SU-DHL-6 (cell line): ENCODE results near the gene FBXW11.

Experiments
- H2AFZ ChIP-seq: fragments of 200-600 bp; sonication (generic); 2 replicates; pipeline ENCODE4 v1.6.1; 2014; ENCODE audit warnings: low read depth, mild to moderate bottlenecking, moderate library complexity, mixed read lengths, antibody characterized with exemption, low read length; ENCODE audit not compliant: severe bottlenecking
- H3F3A ChIP-seq: fragments of 200-600 bp; shearing (Covaris generic); 2 replicates; pipeline ENCODE4 v1.6.0; 2016; ENCODE audit warnings: antibody characterized with exemption, mild to moderate bottlenecking; ENCODE audit not compliant: insufficient read depth
- H3K27ac ChIP-seq: fragments of 200-600 bp; sonication (generic); 2 replicates; pipeline ENCODE4 v1.5.1; 2016; ENCODE audit warnings: low read depth, mild to moderate bottlenecking, low read length, moderate library complexity, mixed read lengths
- H3K27me3 ChIP-seq: fragments of 200-600 bp; sonication (generic), shearing (Covaris generic); 2 replicates; pipeline ENCODE4 v1.6.0; 2014; ENCODE audit warnings: mild to moderate bottlenecking, low read length
- H3K36me3 ChIP-seq: fragments of 200-600 bp; sonication (generic); 2 replicates; pipeline ENCODE4 v1.6.1; 2014; ENCODE audit warnings: mild to moderate bottlenecking, low read length, mixed read lengths
- H3K4me2 ChIP-seq: fragments of 300-600, 200-600 bp; shearing (Covaris generic), sonication (generic); 2 replicates; pipeline ENCODE4 v1.6.0; 2014; ENCODE audit warnings: low read length, low read depth, mild to moderate bottlenecking; ENCODE audit not compliant: poor library complexity, severe bottlenecking
- H3K4me3 ChIP-seq: fragments of 200-600 bp; sonication (generic); 2 replicates; pipeline ENCODE4 v1.5.1; 2014; ENCODE audit warnings: antibody characterized with exemption, low read length, mild to moderate bottlenecking, mixed read lengths; ENCODE audit not compliant: insufficient read depth, poor library complexity, severe bottlenecking
- H3K79me2 ChIP-seq: fragments of 200-600 bp; sonication (generic); 2 replicates; pipeline ENCODE4 v1.6.1; 2014; ENCODE audit warnings: mild to moderate bottlenecking, low read length, moderate library complexity; ENCODE audit not compliant: insufficient read depth
- H3K9ac ChIP-seq: fragments of 200-600 bp; sonication (generic); 2 replicates; pipeline ENCODE4 v1.7.0; 2014; ENCODE audit warnings: mild to moderate bottlenecking, low read length
- H3K9me2 ChIP-seq: fragments of 200-600 bp; sonication (generic); replicated peaks from 2 replicates; pipeline ENCODE4 v1.6.1; 2014; ENCODE audit warnings: low read length; ENCODE audit not compliant: insufficient read depth
- H3K9me3 ChIP-seq: fragments of 200-600 bp; sonication (generic); 2 replicates; pipeline ENCODE4 v1.6.1; 2014; ENCODE audit warnings: low read length, mixed read lengths; ENCODE audit not compliant: insufficient read depth
- H4K20me1 ChIP-seq: fragments of 200-600 bp; sonication (generic); 2 replicates; pipeline ENCODE4 v1.6.1; 2014; ENCODE audit warnings: low read depth, mild to moderate bottlenecking, antibody characterized with exemption, low read length, moderate library complexity, mixed read lengths
- CTCF ChIP-seq: fragments of 200-600 bp; sonication (generic); IDR thresholded peaks from one replicate; pipeline ENCODE4 v1.5.1; 2017; ENCODE audit warnings: antibody characterized with exemption, mild to moderate bottlenecking, low read length, moderate library complexity; ENCODE audit not compliant: insufficient read depth, poor library complexity, severe bottlenecking
- EZH2phosphoT487 ChIP-seq: fragments of 200-600 bp; sonication (generic), shearing (Covaris generic); conservative IDR thresholded peaks from 2 replicates; pipeline ENCODE4 v1.6.1; 2018; ENCODE audit warnings: mild to moderate bottlenecking, antibody characterized with exemption, low read length, moderate library complexity, mixed read lengths

The FBXW11 gene

GRCh38 chr5:171865471-171865870 is 141.0 kb downstream of the FBXW11 start:
- Histone ChIP-seq H2AFZ (no peak overlapping the region), H3K9ac (no peak overlapping the region), H4K20me1 (0 out of 2 replicates have a peak, but pooled peaks cover 3% of the 10 kb centered on the region), H3K9me3 (no peaks in the 10 kb centered on the region), H3K9me2 (no peaks in the 10 kb centered on the region), H3K27me3 (no peaks in the 10 kb centered on the region), H3K4me2 (no peak overlapping the region), H3K4me3 (no peak overlapping the region), H3K36me3 (peaks cover 10% of the 10 kb centered on the region; the same call in 1 of the 2 replicates), H3F3A (0 out of 2 replicates have a peak, but pooled peaks cover 4% of the 10 kb centered on the region), H3K27ac (no peak overlapping the region), H3K79me2 (no peaks in the 10 kb centered on the region)
- TF ChIP-seq EZH2phosphoT487 (no peak), CTCF (no peak)

DNA sequence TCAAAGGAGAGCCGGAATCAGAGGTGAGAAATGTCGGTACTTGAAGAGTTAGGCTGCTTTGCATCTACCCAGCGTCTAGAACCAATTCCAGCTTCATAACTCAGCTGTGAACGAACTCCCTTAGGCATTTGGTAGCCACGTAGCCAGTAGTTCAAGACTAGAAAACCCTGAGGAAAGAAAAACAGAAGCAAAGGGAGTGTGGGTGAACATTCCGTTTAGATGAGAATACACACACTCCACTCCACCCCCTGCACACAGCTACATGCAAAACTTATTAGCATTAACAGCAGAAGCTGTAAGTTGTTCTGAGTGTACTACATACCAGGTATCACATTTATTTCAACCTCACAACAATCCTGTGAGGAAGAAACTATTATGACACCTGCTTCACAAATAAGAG is 142.5 kb downstream of the FBXW11 start:
- H3F3A ChIP-seq: 0 out of 2 replicates have a peak, but pooled peaks cover 4% of the 10 kb centered on the region
- no peak overlapping the region for H3K27ac ChIP-seq
- no peaks in the 10 kb centered on the region for H3K9me3 ChIP-seq

GRCh38 chr5:171862624-171863023 is 143.8 kb downstream of the FBXW11 start:
- Histone ChIP-seq H3F3A (0 out of 2 replicates have a peak, but pooled peaks cover 4% of the 10 kb centered on the region), H3K4me3 (no peak overlapping the region), H3K79me2 (no peaks in the 10 kb centered on the region), H4K20me1 (0 out of 2 replicates have a peak, but pooled peaks cover 3% of the 10 kb centered on the region), H3K4me2 (no peak overlapping the region), H3K36me3 (no peaks in the 10 kb centered on the region), H2AFZ (no peak overlapping the region), H3K9me3 (no peaks in the 10 kb centered on the region), H3K9ac (no peak overlapping the region), H3K27me3 (no peaks in the 10 kb centered on the region), H3K9me2 (no peaks in the 10 kb centered on the region), H3K27ac (no peak overlapping the region)
- TF ChIP-seq CTCF: no peak
- TF ChIP-seq EZH2phosphoT487: no peak

More for the DNA sequence above, 142.5 kb downstream of the FBXW11 start:
- peaks cover 4% of the 10 kb centered on the region; the same call in 1 of the 2 replicates for H3K36me3 ChIP-seq
- no peak overlapping the region for H3K9ac ChIP-seq
- no peaks in the 10 kb centered on the region for H3K27me3 ChIP-seq
- no peak overlapping the region for H2AFZ ChIP-seq
- no peak overlapping the region for H3K4me3 ChIP-seq
- no peaks in the 10 kb centered on the region for H3K9me2 ChIP-seq
- H3K79me2 ChIP-seq: no peaks in the 10 kb centered on the region
- no peak overlapping the region for H3K4me2 ChIP-seq
- TF ChIP-seq CTCF (no peak), EZH2phosphoT487 (no peak)
- 0 out of 2 replicates have a peak, but pooled peaks cover 3% of the 10 kb centered on the region for H4K20me1 ChIP-seq
